ENCODE measurements around the gene PGAM1.
"Not testable (repeated sequence)": the region's sequence is repeated elsewhere in the genome, so short reads cannot be mapped to it uniquely, and the experiment has no call there.

The PGAM1 gene

DNA sequence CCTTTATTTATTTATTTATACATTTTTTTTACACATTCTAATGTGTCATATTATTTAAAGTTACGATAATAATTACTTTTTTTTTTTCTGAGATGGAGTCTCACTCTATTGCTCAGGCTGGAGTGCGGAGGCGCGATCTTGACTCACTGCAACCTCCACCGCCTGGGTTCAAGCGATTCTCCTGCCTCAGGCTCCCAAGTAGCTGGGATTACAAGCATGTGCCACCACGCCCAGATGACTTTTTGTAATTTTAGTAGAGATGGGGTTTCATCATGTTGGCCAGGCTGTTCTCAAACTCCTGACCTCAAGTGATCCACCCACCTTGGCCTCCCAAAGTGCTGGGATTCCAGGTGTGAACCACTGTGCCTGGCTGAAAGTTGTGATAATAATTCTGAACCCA, 19.5 kb upstream of the PGAM1 start:
- not testable (repeated sequence) for H3K4me3 ChIP-seq (ENCODE audit: low read depth, low read length); DNase-seq (ENCODE audit: low read depth)

DNA sequence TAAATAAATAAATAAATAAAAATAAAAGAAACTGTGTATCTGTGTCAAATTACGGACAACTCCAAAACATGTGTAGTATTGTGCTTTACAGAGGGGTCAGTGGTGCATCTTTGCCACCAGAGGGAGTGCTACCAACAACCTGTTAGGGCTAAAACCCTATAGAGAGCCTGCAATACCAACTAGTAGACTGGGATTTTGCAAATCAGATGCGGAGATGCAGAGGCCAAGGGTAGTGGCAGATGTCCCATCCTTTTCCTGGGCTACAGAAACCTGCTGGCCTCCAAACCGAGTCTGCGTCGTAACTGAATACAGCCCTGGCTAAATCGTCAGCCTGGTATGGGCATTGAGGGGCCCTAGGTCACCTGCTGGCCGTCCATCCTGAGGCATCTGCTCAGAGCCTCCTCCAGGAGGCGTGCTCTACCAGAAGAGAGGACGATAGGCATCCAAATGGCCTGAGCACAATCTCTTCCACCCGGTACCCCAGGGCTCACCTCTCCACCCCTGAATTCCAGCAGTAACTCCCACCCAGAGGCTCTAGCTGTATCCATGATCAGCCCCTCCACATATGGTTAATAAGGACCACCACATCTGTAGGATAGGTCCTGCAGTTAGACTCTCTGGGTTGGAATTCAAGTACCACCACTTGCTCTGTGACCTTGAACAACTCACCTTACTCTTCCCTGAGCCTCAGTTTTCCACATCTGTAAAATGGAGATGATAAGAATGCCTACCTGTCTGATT, 18.6 kb upstream of the PGAM1 start:
- no peak overlapping the region for H3K4me3 ChIP-seq (ENCODE audit: low read depth, low read length)
- peak; percentile 28 for DNase-seq (ENCODE audit: low read depth)

- DNase-seq (ENCODE audit: low read depth) = no peak
- no peak overlapping the region for H3K4me3 ChIP-seq (ENCODE audit: low read depth, low read length)
Observed at GRCh38 chr10:97407952-97408248, 18.1 kb upstream of the PGAM1 start.

GRCh38 chr10:97408496-97408992, 17.4 kb upstream of the PGAM1 start:
- no peak overlapping the region for H3K4me3 ChIP-seq (ENCODE audit: low read depth, low read length)
- no peak for DNase-seq (ENCODE audit: low read depth)

DNA sequence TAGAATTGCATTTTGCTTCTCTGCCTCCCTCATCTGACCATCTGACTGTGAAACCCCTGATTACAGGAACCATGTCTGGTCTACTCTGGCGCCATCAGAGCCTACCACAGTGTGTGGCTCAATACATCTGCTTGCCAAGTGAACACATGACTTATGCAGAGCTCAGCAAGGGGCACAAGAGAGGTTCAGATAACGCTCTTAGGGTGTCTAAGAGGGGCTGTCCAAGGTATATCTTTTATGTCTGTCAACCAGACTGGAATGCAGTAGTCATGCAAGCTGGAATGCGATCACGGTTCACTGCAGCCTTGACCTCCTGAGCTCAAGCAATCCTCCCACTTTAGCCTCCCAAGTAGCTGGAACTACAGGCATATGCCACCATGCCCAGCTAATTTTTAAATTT, 14.6 kb upstream of the PGAM1 start:
- no peak for DNase-seq (ENCODE audit: low read depth)
- no peak overlapping the region for H3K4me3 ChIP-seq (ENCODE audit: low read depth, low read length)

GRCh38 chr10:97412891-97413304, 13.1 kb upstream of the PGAM1 start:
- H3K4me3 ChIP-seq (ENCODE audit: low read depth, low read length) = no peak overlapping the region
- DNase-seq (ENCODE audit: low read depth) = no peak

- no peak for DNase-seq (ENCODE audit: low read depth)
- no peak overlapping the region for H3K4me3 ChIP-seq (ENCODE audit: low read depth, low read length)
Observed at GRCh38 chr10:97416565-97416964, 9.4 kb upstream of the PGAM1 start.

GRCh38 chr10:97423757-97424098, 2.3 kb upstream of the PGAM1 start:
- H3K4me3 ChIP-seq (ENCODE audit: low read depth, low read length); DNase-seq (ENCODE audit: low read depth): not testable (repeated sequence)

DNA sequence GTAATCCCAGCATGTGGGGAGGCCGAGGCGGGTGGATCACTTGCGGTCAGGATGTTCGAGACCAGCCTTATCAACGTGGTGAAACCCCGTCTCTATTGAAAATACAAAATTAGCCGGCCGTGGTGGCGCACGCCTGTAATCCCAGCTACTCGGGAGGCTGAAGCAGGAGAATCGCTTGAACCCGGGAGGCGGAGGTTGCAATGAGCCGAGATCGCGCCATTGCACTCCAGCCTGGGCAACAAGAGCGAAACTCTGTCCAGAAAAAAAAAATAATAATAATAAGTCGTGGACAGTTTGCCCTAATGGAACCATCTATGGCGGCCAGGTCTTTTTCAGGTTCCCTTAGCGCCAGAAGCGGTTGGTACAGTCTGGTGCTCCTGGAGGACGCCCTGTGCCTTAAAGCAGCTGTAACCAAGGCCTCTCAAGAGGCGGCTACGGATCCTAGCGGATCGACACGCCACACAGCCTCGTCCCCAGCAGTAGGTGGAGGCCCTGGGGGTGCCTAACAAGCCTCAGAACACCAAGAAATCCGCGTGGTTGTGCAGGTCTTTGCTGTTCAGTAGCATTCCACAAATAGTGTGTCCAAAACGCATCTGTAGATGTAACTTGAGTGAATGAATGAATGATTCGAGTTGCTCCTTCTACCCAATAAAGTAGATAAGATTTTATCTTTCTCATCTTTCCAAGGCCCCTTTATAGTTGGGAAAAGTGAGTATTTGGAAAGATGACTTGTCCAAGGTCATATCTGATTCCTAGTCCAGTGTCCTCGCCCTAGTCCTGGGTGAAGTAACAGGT, 982 bp downstream of the PGAM1 start:
- no peak for DNase-seq (ENCODE audit: low read depth)
- H3K4me3 ChIP-seq (ENCODE audit: low read depth, low read length) = peak overlapping the region; percentile 96

DNA sequence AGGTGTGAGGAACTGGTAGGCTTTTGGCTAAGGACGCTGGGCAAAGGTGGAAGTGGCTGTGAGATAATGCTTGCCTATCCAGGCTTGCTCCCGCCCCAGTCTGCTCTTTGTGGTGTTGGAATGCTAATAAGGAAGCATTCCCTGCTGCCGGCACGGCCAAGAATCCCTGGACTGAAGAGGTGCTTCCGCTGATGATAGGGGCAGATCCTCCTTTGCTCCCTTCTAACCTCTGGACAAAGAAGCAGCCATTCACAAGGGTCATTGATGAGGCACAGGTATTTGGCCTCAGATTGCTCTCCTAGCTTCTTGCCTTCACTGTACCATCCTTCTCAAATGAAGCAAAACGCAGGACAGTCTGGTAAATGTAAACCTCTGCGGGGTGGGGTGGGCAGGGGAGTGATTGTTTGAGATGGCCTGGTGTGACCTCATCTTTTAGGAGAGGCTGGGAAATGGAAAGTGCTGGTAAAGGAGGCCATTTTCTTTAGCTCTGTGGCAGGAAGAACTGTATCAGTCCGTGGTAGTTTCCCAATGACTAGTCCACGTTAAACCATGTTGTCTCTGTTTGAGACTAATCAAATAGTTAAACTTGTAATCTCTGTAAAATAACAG, 1.7 kb downstream of the PGAM1 start:
- DNase-seq (ENCODE audit: low read depth) = no peak
- peak overlapping the region; percentile 96 for H3K4me3 ChIP-seq (ENCODE audit: low read depth, low read length)

DNA sequence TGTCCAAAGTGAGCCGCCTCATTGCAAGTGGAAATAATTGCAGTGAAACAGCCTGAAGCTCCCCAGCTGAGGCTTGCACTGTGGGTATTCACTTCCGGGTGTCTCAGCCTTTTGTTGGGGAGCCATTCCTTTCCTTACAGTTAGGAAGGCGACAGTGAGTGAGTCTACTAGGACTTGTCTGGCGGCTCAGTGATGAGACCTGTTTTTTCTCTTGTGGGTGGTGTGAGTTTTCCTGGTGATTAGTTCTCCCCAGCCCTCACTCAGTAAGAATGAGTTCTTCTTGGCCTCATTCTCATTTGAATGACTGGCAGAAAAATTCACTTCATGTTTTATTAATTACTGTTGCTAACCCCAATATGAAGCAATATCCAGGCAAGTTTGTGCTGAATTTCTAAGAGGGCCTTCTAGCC, 2.6 kb downstream of the PGAM1 start:
- peak overlapping the region; percentile 96 for H3K4me3 ChIP-seq (ENCODE audit: low read depth, low read length)
- DNase-seq (ENCODE audit: low read depth) = no peak

GRCh38 chr10:97434055-97434454, 8.1 kb downstream of the PGAM1 start:
- no peak overlapping the region for H3K4me3 ChIP-seq (ENCODE audit: low read depth, low read length)
- no peak for DNase-seq (ENCODE audit: low read depth)

- H3K4me3 ChIP-seq (ENCODE audit: low read depth, low read length) = no peak overlapping the region
- no peak for DNase-seq (ENCODE audit: low read depth)
Observed at GRCh38 chr10:97434557-97434956, 8.6 kb downstream of the PGAM1 start.

DNA sequence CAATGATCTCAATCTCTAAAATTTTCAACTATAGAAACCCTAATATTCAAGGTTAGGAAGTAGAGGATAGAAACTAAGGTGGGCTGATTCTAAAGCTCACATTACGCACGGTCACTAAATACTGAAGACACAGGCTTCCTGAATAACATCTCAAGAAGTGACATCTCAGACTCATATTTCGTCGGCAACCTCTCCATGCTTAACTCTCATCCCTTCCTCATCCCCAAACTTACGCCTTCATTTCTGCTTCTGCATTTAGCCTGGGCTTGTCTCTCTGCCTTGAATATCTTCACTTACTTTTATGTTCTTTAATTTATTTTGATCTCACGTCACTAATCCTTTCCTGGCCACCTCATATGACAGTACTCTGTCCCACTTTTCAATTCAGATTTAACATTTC, 9.2 kb downstream of the PGAM1 start:
- DNase-seq (ENCODE audit: low read depth) = no peak

GRCh38 chr10:97442277-97442676, 16.3 kb downstream of the PGAM1 start:
- DNase-seq (ENCODE audit: low read depth) = no peak
- H3K4me3 ChIP-seq (ENCODE audit: low read depth, low read length) = no peak overlapping the region

More for the DNA sequence above, 9.2 kb downstream of the PGAM1 start:
- H3K4me3 ChIP-seq (ENCODE audit: low read depth, low read length) = no peak overlapping the region

DNA sequence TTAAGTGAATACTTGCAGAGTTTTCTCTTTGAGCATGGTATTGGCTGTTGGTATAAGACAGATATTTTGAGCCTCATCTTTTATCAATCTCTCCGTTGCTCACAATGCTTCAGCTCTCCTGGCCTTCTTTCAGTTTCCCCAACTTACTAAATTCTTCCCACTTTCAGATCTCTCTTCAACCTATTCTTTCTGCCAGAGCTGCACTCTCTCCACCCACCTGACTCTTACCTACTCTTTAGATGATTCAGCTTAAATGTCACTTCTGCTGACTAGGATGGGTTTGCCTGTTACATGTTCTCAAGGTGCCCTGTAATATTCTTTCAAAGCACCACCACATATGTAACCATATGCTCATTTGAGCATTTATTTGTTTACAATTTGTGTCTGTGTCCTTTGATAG, 18.2 kb downstream of the PGAM1 start:
- DNase-seq (ENCODE audit: low read depth) = no peak
- H3K4me3 ChIP-seq (ENCODE audit: low read depth, low read length) = no peak overlapping the region

- peak overlapping the region; percentile 95 for H3K4me3 ChIP-seq (ENCODE audit: low read depth, low read length)
- DNase-seq (ENCODE audit: low read depth) = no peak
Observed at GRCh38 chr10:97445357-97445721, 19.3 kb downstream of the PGAM1 start.

DNA sequence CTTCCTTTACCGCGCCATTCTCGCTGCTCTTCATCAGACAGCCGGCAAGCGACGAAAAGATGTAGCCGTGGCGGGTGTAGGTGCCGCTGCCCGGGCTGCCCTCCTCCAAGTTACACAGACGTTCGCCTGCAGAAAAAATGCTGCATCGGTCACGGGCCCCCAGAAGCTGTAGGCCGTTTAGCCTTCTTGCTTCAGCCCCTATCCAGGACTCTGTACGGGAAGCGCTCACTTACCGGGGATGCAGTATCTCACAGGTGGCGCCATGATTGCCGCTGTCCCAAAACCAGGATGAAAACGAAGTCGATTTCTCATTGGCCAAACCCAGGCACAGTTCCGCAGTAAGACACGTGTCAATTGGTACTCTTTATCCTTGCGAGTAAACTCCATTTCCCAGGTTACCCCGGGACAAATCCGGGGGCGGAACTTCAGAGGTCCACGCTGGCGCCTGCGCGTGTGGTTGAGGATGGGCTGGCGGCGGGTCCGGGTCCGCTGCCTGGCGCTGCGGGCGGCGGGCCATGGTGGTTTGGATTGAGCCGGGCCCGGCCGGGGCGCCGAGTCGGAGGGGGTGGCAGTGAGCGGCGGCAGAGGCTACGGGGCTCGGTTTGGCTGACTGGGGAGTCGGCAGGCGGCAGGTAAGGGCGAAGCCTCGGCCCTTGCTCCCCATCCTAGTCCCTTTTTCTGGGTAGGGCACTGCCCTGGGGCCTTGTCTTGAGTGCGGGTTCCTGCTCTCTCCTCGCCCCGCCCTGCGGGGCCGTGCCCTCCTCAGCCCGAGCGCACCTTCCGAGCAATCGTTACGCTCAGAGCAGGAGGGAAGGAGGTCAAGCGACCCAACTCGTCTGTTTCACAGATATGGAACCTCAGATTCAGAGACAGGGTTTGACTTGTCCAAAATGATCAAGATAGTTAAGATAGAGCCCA, 20.0 kb downstream of the PGAM1 start, which contains the start of the genes EXOSC1 and ZDHHC16:
Gene EXOSC1 (minus strand): TSS at position 285 of the 918 bp plus-strand sequence. CDS start 21 bp downstream, at position 264.
Gene ZDHHC16 (plus strand): TSS at position 454 of the 918 bp plus-strand sequence. CDS start 5,501 bp downstream, outside the sequence.
- peak; percentile 89 for DNase-seq (ENCODE audit: low read depth)
- H3K4me3 ChIP-seq (ENCODE audit: low read depth, low read length) = peak within 1 kb of the TSS; percentile 95

- no peak for DNase-seq (ENCODE audit: low read depth)
- no peak overlapping the region for H3K4me3 ChIP-seq (ENCODE audit: low read depth, low read length)
Observed at GRCh38 chr10:97450828-97451227, 24.8 kb downstream of the PGAM1 start.
